GM12878 (cell line): ENCODE measurements around the gene GLP1R.

ENCODE experiments used
- CTCF ChIP-seq, 3 experiments: IDR thresholded peaks in 2 of 3; conservative IDR thresholded peaks in 1 of 3; 2 replicates each; pipeline ENCODE4 v1.5.1; 2011; ENCODE audit warnings: low read depth in 3 of 3, low read length in 3 of 3, mild to moderate bottlenecking in 3 of 3, control low read depth in 2 of 3, moderate library complexity in 2 of 3, inconsistent platforms in 1 of 3, mixed read lengths in 1 of 3; ENCODE audit not compliant: control insufficient read depth in 2 of 3, insufficient read depth in 1 of 3; ENCODE audit errors: extremely low read depth in 1 of 3
- E2F4 ChIP-seq: IDR thresholded peaks from 2 replicates; pipeline ENCODE4 v1.6.1; 2012; ENCODE audit warnings: low read depth, low read length, improper control_type of control experiment
- EP300 ChIP-seq, 2 experiments: fragments of 150-350 bp in 1 of 2; IDR thresholded peaks; 2 replicates each; pipeline ENCODE4 v1.6.1; 2011 to 2012; ENCODE audit warnings: low read depth in 2 of 2, low read length in 2 of 2, borderline replicate concordance in 1 of 2, improper control_type of control experiment in 1 of 2, inconsistent platforms in 1 of 2; ENCODE audit not compliant: control insufficient read depth in 1 of 2
- MTA3 ChIP-seq: IDR thresholded peaks from 2 replicates; pipeline ENCODE4 v1.6.1; 2012; ENCODE audit warnings: low read length, inconsistent platforms, borderline replicate concordance
- POLR2A ChIP-seq: IDR thresholded peaks from 2 replicates; pipeline ENCODE4 v1.6.1; 2011; ENCODE audit warnings: low read depth, mild to moderate bottlenecking, low read length
- RBBP5 ChIP-seq: fragments of 200-600 bp; sonication (generic); conservative IDR thresholded peaks from 2 replicates; pipeline ENCODE4 v1.6.1; 2016
- RCOR1 ChIP-seq: conservative IDR thresholded peaks from 2 replicates; pipeline ENCODE4 v1.6.1; 2012; ENCODE audit warnings: low read depth, low read length, improper control_type of control experiment
- SP1 ChIP-seq: IDR thresholded peaks from one replicate; pipeline ENCODE4 v1.6.1; 2011; ENCODE audit warnings: low read depth, low read length

- TF ChIP-seq E2F4 (no peak), CTCF (IDR thresholded peaks at IDR 0.05 in 2 of 3, conservative IDR thresholded peaks at IDR 0.05 in 1 of 3; ENCODE audit: control insufficient read depth in 2 of 3, extremely low read depth in 1 of 3, insufficient read depth in 1 of 3, low read depth in 3 of 3, low read length in 3 of 3) (no peak), RCOR1 (no peak), EP300 (IDR thresholded peaks at IDR 0.05; ENCODE audit: borderline replicate concordance in 1 of 2, control insufficient read depth in 1 of 2, low read depth in 2 of 2, low read length in 2 of 2) (no peak), RBBP5 (no peak), MTA3 (no peak), POLR2A (no peak), SP1 (no peak)
Measured at GRCh38 chr6:39020136-39020535, 28.4 kb upstream of the GLP1R start.
